Stimulated activated effector memory CD8-positive, alpha-beta T cell treated with anti-CD3 and anti-CD28 coated beads, Interleukin-12 subunit alpha, Interleukin-12 subunit beta, amount 100 ng/mL, for 72 hours (primary cell): Measurements from ENCODE around the gene RLF.
A peak's percentile ranks its signal among the peaks of the same experiment; 100 is the strongest.
"Not testable (repeated sequence)": the region's sequence is repeated elsewhere in the genome, so short reads cannot be mapped to it uniquely, and the experiment has no call there.

ENCODE experiments used
- ATAC-seq: fragments of 150-1000 bp; cut with Tn5 transposase; 2 replicates; pipeline ENCODE4 v1.10.0; 2021
- DNase-seq, 2 donors: peaks; one replicate each; pipeline ENCODE4 v3.0.0; 2021 to 2022; ENCODE audit warnings: low spot score in 2 of 2
- H3K27ac Mint-ChIP-seq: one replicate; pipeline ENCODE4 v1.8.0; 2022; ENCODE audit warnings: mild to moderate bottlenecking, mixed read lengths
- H3K36me3 Mint-ChIP-seq: one replicate; pipeline ENCODE4 v1.8.0; 2022; ENCODE audit warnings: mild to moderate bottlenecking, mixed read lengths
- H3K4me1 Mint-ChIP-seq: one replicate; pipeline ENCODE4 v1.8.0; 2022; ENCODE audit warnings: mixed read lengths
- H3K4me3 Mint-ChIP-seq: one replicate; pipeline ENCODE4 v1.8.0; 2022; ENCODE audit warnings: mild to moderate bottlenecking, mixed read lengths
- H3K9me3 Mint-ChIP-seq: one replicate; pipeline ENCODE4 v1.8.0; 2022; ENCODE audit warnings: mixed read lengths

The RLF gene

DNA sequence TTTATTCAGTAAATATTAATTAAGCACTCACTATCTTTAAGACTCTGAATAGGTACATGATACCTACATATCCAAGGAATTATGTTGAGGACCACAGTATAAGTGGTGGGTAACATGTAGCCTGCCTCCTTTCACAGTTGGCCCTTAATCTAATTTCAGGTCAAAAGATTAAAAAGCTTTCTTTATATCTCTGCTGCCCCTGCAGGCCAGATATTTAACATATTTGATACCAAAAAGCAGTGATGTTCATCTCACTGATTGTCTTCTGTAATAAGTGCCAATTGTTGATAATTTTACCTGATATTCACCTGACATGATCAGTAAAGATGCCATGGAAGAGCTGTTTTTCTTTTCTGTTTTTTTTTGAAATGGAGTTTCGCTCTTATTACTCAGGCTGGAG is 36.5 kb downstream of the RLF start:
- DNase-seq: no peak
- ATAC-seq: no peak
- no peaks in the 10 kb centered on the region for H3K4me1 Mint-ChIP-seq
- no peaks in the 10 kb centered on the region for H3K9me3 Mint-ChIP-seq
- no peak overlapping the region for H3K4me3 Mint-ChIP-seq
- no peak overlapping the region for H3K27ac Mint-ChIP-seq
- H3K36me3 Mint-ChIP-seq: peaks cover 93% of the 10 kb centered on the region

DNA sequence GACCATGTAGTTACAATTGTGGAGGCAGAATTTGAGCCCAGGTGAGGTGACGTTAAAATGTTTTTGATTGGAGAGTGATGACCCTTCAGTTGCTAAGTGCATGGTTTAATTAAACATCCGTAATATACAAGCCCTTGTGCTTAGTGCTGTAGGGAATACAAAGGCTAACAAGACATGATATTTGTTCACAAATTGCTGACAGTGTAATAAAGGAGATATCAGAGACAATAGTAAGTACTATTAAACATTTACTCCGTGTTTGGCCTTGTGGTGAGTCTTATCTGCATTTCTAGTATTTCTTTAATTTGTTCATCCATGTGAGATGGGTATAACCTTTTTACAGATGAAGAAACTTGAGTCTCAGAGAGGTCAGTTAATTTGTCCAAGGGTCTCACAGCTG is 37.9 kb downstream of the RLF start:
- Mint-ChIP-seq H3K4me3 (no peak overlapping the region), H3K9me3 (no peaks in the 10 kb centered on the region), H3K36me3 (peaks cover 93% of the 10 kb centered on the region), H3K27ac (no peak overlapping the region), H3K4me1 (no peaks in the 10 kb centered on the region)
- ATAC-seq: no peak
- DNase-seq: no peak

DNA sequence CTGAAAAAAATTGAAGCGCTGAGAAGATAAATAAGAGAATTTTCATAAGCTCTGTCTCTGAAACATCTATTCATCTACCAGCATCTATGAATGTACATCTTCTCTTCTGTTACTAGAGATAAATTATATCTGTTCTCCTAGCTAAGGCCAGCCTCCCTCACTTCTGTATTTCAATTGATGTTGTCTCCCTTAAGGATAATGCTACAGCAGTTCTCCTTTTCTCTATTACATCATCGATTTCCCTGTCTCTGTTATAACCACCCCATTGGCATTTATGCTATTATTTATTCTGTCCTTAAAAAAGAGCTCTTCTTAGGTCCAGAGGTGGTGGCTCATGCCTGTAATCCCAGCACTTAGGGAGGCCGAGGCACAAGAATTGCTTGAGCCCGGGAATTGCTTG is 43.7 kb downstream of the RLF start:
- ATAC-seq: no peak
- Mint-ChIP-seq H3K36me3 (peaks cover 96% of the 10 kb centered on the region), H3K4me1 (peaks cover 22% of the 10 kb centered on the region), H3K27ac (peak overlapping the region; percentile 33), H3K9me3 (no peaks in the 10 kb centered on the region), H3K4me3 (no peak overlapping the region)
- DNase-seq: no peak

DNA sequence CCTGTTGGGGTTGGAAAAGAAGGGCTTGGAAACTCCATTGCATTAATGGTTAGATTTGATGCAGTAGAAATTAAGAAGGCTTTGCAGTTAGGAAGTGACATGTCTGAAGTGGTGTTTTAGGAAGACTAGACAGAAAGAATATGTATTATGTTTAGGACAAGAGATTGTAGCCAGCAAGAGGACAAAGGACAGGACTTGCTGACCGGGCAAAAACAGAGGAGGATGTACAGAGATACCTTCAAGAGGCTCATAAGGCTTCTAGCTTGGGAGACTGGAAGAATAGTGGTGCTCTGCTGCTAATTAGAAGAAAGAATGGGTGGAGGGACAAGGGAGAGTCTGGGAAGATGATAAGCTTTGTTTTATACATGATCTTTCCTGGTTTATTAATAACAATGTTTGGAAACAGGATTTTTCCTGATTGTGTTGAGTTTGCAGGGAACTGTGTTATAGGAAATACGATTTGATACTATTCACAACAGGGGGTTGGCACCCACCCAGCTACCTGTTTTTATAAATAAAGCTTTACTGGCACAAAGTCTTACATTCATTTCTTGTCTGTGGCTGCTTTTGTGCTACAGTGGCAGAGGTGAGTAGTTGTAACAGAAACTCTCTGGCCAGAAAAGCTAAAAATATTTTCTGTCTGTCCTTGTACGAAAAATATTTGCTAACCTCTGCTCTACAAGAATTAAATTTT is 49.5 kb downstream of the RLF start:
- Mint-ChIP-seq H3K27ac (peak overlapping the region; percentile 5), H3K36me3 (peaks cover 100% of the 10 kb centered on the region)

DNA sequence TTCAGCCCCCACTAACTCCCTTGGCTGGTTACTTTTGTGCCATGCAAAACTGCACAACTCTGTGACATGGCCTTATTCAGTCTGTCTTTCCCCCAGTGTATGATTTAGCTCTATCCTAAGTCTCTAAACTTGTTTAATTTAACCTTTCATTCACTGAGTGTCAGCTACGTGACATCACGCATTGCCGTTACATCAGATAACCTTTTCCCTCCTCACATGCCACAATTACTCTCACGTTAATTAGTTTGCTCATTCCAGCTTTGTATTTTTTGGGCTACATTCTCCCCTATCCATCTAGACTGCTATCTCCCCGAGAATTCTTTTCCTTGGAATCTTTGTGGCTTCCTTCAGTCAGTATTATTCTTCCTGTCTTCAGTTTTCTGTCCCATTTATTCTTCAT is 57.1 kb downstream of the RLF start:
- no peak overlapping the region for H3K27ac Mint-ChIP-seq
- peaks cover 90% of the 10 kb centered on the region for H3K36me3 Mint-ChIP-seq
- peaks cover 26% of the 10 kb centered on the region for H3K4me1 Mint-ChIP-seq
- no peak overlapping the region for H3K4me3 Mint-ChIP-seq
- ATAC-seq (no peak), DNase-seq (no peak)
- no peaks in the 10 kb centered on the region for H3K9me3 Mint-ChIP-seq

More for the DNA sequence above, 49.5 kb downstream of the RLF start:
- DNase-seq (no peak), ATAC-seq (no peak)
- Mint-ChIP-seq H3K4me3 (no peak overlapping the region), H3K4me1 (peaks cover 15% of the 10 kb centered on the region), H3K9me3 (no peaks in the 10 kb centered on the region)

DNA sequence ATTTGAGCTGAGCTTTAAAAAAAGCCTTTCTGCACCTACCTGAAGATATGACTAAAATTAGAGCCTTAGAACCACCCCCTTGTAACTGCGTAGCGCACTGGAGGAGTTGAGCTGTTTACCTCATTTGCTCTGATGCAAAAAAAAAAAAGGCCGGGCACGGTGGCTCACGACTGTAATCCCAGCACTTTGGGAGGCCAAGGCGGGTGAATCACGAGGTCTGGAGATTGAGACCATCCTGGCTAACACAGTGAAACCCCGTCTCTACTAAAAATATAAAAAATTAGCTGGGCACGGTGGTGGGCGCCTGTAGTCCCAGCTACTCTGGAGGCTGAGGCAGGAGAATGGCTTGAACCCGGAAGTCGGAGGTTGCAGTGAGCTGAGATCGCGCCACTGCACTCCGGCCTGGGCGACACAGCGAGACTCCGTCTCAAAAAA is 60.3 kb downstream of the RLF start:
- not testable (repeated sequence) for ATAC-seq, H3K4me3 Mint-ChIP-seq, H3K27ac Mint-ChIP-seq, DNase-seq, H3K9me3 Mint-ChIP-seq
- H3K4me1 Mint-ChIP-seq: peaks cover 27% of the 10 kb centered on the region
- peaks cover 90% of the 10 kb centered on the region for H3K36me3 Mint-ChIP-seq

DNA sequence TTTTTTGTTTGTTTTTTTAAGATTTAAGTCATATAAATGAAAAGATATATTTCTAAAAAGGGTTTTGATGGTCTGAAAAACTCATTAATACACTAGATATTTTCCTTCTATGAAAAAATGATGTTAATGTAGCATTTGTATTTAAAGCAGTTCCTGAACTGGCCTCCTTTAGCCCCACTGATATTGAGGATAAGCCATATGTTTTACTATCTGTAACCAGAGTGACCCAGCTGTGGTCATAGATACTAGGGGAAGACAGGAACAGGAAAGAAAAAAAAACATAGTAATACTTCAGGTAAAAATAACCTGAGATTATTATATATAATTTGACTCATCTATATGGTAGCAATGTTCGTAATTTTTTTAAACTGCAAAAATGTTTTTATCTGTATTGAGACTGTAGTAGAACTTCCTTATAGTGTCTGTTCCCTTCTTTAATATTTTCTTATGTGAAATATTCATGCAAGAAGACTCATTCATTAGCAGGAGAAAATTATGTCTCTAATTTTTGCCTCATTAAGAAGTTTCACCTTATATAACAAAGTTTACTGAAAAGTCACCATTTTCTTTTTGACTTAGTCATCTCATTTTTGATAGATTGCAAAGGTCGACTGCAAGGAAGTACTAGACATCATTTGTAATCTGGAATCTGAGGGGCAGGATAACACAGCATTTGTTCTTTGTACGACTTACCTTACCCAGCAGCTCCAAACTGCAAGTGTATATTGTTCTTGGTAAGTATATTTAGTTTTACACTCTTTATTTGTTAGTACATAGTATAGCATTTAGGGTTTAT is 61.0 kb downstream of the RLF start:
- peaks cover 90% of the 10 kb centered on the region for H3K36me3 Mint-ChIP-seq
- ATAC-seq (no peak), DNase-seq (no peak)
- no peak overlapping the region for H3K27ac Mint-ChIP-seq
- no peaks in the 10 kb centered on the region for H3K9me3 Mint-ChIP-seq
- peaks cover 26% of the 10 kb centered on the region for H3K4me1 Mint-ChIP-seq
- H3K4me3 Mint-ChIP-seq: no peak overlapping the region

DNA sequence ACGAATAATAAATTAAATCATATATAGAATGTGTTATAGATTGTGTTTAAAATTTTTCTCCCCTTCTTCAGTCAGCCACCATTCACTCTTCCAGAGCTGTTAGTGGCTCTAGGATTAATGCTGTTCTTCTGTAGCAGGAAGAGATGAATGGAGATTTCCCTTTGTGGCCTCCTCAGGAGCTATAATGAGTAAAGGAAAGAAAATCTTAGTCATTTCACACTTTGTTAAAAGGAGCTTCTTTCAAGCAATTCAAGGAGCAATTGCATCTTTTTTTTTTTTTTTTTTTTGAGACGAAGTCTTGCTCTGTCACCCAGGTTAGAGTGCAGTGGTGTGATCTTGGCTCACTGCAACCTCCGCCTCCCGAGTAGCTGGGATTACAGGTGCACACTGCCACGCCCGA is 62.9 kb downstream of the RLF start:
- Mint-ChIP-seq H3K27ac (no peak overlapping the region), H3K4me3 (no peak overlapping the region)

DNA sequence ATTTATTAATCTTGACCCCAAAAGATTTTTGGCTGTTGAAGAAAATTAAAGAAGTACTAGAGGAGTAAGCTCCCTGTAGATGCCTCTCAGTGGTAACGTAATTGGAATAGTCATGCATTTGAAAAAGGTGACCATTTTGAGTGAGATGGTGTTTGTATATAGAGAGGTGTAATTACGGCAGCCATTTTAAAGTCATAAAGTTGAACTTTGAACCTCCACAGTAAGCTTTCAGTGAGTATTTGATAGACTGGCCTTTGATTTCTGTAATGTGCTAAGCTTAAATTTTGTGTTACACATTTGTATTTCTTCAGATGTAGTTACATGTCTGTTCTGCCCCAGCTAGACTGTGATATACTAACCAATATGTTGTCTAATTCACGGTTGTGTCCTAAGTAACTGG is 65.0 kb downstream of the RLF start:
- no peak for DNase-seq
- H3K4me1 Mint-ChIP-seq: peaks cover 16% of the 10 kb centered on the region
- no peaks in the 10 kb centered on the region for H3K9me3 Mint-ChIP-seq
- H3K27ac Mint-ChIP-seq: no peak overlapping the region
- H3K4me3 Mint-ChIP-seq: no peak overlapping the region
- no peak for ATAC-seq
- peaks cover 94% of the 10 kb centered on the region for H3K36me3 Mint-ChIP-seq

More for the DNA sequence above, 62.9 kb downstream of the RLF start:
- peak; percentile 86 for ATAC-seq
- H3K4me1 Mint-ChIP-seq: peaks cover 20% of the 10 kb centered on the region
- H3K36me3 Mint-ChIP-seq: peaks cover 89% of the 10 kb centered on the region
- H3K9me3 Mint-ChIP-seq: no peaks in the 10 kb centered on the region
- DNase-seq: no peak

DNA sequence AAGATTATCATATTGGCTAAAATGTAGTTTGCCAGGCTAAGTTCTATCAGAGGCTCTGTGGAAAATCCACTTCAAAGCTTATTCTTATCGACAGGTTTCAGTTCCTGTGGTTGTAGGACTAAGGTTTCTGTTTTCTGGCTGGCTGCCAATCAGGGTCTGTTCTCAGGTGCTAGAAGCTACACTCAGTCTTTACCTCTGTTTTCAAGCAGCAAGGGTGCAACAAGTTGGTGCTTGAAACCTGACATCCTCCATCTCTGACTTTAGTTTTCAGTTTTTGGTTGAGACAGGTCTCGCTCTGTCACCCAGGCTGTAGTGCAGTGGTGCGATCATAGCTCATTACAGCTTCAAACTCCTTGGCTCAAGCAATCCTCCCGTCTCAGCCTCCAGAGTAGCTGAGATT is 71.3 kb downstream of the RLF start:
- peaks cover 99% of the 10 kb centered on the region for H3K36me3 Mint-ChIP-seq
- peak; percentile 20 to 71 for DNase-seq
- H3K4me3 Mint-ChIP-seq: no peak overlapping the region

DNA sequence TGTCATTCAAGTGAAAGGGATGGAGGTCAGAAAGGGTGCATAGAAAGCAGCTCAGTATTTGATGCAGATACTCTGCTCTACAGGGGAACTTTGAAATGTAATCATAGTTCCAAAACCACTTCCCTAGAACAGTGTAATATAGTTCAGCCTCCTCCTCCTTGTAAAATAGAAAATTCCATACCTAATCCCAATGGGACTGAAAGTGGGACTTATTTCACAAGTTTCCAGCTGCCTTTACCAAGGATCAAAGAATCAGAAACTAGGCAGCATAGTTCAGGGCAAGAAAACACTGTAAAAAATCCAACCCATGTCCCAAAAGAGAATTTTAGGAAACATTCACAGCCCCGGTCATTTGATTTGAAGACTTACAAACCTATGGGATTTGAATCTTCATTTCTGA is 78.4 kb downstream of the RLF start:
- Mint-ChIP-seq H3K9me3 (no peaks in the 10 kb centered on the region), H3K27ac (no peak overlapping the region), H3K4me3 (no peak overlapping the region), H3K36me3 (peaks cover 65% of the 10 kb centered on the region), H3K4me1 (peaks cover 30% of the 10 kb centered on the region)
- DNase-seq (no peak), ATAC-seq (no peak)

More for the DNA sequence above, 71.3 kb downstream of the RLF start:
- no peak overlapping the region for H3K27ac Mint-ChIP-seq
- peaks cover 13% of the 10 kb centered on the region for H3K4me1 Mint-ChIP-seq
- peak; percentile 78 for ATAC-seq
- H3K9me3 Mint-ChIP-seq: no peaks in the 10 kb centered on the region

DNA sequence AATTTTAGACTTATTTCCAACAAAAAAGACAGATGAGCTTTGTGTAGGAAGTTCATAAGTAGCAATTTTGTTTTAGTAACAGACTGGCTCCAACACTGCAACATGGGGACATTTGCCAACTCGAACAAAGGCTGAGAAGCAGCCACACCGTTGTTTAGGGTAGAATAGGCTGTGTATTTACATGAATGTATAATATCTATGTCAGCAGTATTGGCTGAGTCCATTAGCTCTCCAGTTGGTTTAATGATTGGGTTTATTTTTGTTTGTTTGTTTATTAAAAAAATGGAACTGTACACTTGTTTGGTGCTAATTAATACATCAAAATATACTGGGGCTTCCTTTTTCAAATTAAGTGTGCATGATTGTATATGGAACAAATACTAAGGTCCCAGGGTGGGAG is 79.2 kb downstream of the RLF start:
- DNase-seq (no peak), ATAC-seq (no peak)
- Mint-ChIP-seq H3K4me3 (no peak overlapping the region), H3K36me3 (peaks cover 65% of the 10 kb centered on the region), H3K27ac (no peak overlapping the region), H3K4me1 (peaks cover 30% of the 10 kb centered on the region), H3K9me3 (no peaks in the 10 kb centered on the region)

DNA sequence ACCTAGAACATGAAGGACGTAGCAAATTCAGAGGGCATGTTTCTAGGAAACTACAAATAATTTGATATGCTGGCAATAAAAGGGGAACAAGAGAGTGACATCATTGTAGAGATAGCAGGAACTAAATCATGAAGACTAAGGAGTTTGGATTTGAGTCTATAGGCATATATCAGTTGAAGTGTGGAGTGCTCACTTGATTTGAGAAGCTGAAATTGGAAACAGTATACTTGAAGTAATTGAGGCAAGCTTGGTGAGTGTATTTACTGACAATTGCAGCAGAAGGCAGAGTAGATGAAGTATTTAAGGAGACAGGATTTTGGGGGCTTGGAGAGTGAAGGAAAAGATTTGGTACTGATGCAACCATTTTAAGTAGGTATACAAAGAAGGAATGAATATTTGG is 80.2 kb downstream of the RLF start:
- Mint-ChIP-seq H3K36me3 (peaks cover 55% of the 10 kb centered on the region), H3K4me1 (peaks cover 30% of the 10 kb centered on the region)
- peak; percentile 68 for ATAC-seq

DNA sequence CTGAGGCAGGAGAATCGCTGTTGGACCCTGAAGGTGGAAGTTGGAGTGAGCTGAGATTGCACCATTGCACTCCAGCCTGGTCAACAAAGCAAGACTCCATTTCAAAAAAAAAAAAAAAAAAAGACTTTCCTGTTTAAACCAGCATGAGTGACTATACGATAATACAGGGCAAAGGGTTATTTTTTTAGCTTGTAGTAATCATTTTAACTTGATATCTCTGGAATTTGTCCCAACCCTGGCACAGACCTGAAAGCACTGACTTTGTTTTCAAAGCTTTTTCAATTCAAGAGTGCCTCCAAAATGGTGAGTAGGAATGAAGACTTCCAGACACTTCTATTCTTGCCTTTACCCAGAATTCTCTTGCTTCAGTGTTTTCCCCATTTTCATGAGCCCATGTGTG is 82.2 kb downstream of the RLF start:
- Mint-ChIP-seq H3K27ac (peak overlapping the region; percentile 57), H3K4me3 (no peak overlapping the region), H3K36me3 (peaks cover 35% of the 10 kb centered on the region), H3K4me1 (peaks cover 26% of the 10 kb centered on the region), H3K9me3 (no peaks in the 10 kb centered on the region)
- no peak for DNase-seq
- no peak for ATAC-seq

More for the DNA sequence above, 80.2 kb downstream of the RLF start:
- H3K27ac Mint-ChIP-seq: peak overlapping the region; percentile 57
- H3K9me3 Mint-ChIP-seq: no peaks in the 10 kb centered on the region
- peak overlapping the region; percentile 46 for H3K4me3 Mint-ChIP-seq
- DNase-seq: no peak

DNA sequence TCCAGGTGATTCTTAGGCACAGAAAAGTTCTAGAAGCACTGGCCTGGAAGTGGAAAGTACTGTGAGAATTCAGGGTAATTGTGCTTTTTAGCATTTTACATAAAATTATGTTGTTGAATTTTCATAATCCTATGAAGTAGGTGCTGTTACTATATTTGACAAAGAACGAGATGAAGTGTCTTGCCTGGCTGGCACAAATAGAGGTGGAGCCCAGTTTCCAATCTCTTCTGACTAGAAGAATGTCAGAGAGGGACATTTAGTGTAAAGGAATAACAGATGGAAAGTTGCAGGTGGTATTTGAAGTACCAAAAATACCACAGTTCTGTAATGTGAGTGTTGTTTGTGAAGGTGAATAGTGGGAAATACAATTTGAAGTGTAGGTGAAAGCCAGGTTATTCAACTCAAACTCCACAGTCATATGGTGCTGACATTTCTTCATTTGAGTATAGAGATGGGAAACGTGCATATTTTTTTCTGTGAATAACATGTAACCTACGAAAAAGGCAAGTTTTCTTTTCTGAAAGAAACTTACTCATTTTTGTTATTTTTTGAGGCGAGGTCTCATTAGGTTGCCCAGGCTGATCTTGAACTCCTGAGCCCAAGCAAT is 83.1 kb downstream of the RLF start:
- Mint-ChIP-seq H3K4me1 (peaks cover 23% of the 10 kb centered on the region), H3K9me3 (no peaks in the 10 kb centered on the region), H3K36me3 (peaks cover 27% of the 10 kb centered on the region), H3K4me3 (no peak overlapping the region), H3K27ac (peak overlapping the region; percentile 27)
- DNase-seq: no peak
- peak; percentile 5 for ATAC-seq

DNA sequence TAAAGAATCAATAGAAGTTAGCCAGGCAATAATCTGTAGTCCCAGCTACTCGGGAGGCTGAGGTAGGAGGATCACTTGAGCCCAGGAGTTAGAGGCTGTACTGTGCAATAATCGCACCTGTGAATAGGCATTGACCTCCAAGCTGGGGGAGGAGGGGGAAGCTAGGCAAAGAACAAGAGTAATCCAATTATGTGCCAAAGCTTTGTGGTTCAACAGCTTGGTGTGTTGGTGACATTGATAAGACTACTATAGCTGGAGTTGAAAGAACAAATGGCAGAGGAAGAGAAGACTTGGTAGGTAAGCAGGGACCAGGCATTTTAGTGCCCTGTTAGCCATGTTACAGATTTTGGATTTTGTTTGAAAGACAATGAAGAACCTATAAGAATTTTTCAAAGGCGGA is 84.5 kb downstream of the RLF start:
- H3K4me3 Mint-ChIP-seq: no peak overlapping the region
- peaks cover 24% of the 10 kb centered on the region for H3K36me3 Mint-ChIP-seq
- no peaks in the 10 kb centered on the region for H3K9me3 Mint-ChIP-seq
- no peak overlapping the region for H3K27ac Mint-ChIP-seq
- peaks cover 23% of the 10 kb centered on the region for H3K4me1 Mint-ChIP-seq
- DNase-seq (no peak), ATAC-seq (no peak)
